Skeletal muscle cell (primary cell): ENCODE data around the gene NDRG2.
"Not testable (repeated sequence)": the region's sequence is repeated elsewhere in the genome, so short reads cannot be mapped to it uniquely, and the experiment has no call there.

Source experiments
- DNase-seq: peaks from one replicate; pipeline ENCODE4 v3.0.0-alpha.2; 2010; ENCODE audit warnings: low read depth
- H3K4me3 ChIP-seq: 2 replicates; pipeline ENCODE4 v1.5.1; 2011; ENCODE audit warnings: low read depth, mild to moderate bottlenecking, control low read depth, low read length, moderate library complexity

The NDRG2 gene

GRCh38 chr14:20988717-20989470 lies 36.0 kb downstream of the NDRG2 start:
- H3K4me3 ChIP-seq = peak overlapping the region; percentile 23
- DNase-seq = no peak

GRCh38 chr14:20986811-20987210 lies 38.0 kb downstream of the NDRG2 start:
- H3K4me3 ChIP-seq = no peak overlapping the region
- peak; percentile 86 for DNase-seq

GRCh38 chr14:20985650-20986049 lies 39.2 kb downstream of the NDRG2 start:
- not testable (repeated sequence) for DNase-seq, H3K4me3 ChIP-seq

GRCh38 chr14:20982646-20983369 lies 42.1 kb downstream of the NDRG2 start:
- H3K4me3 ChIP-seq = no peak overlapping the region
- no peak for DNase-seq

GRCh38 chr14:20980906-20981305 lies 44.0 kb downstream of the NDRG2 start:
- no peak overlapping the region for H3K4me3 ChIP-seq
- DNase-seq = no peak

GRCh38 chr14:20978687-20979086 lies 46.2 kb downstream of the NDRG2 start:
- H3K4me3 ChIP-seq = no peak overlapping the region
- DNase-seq = no peak

GRCh38 chr14:20976291-20976690 lies 48.6 kb downstream of the NDRG2 start:
- no peak for DNase-seq
- no peak overlapping the region for H3K4me3 ChIP-seq

- no peak for DNase-seq
- no peak overlapping the region for H3K4me3 ChIP-seq
These were observed 51.4 kb downstream of the NDRG2 start for GRCh38 chr14:20973501-20973900.

GRCh38 chr14:20971705-20972021 lies 53.2 kb downstream of the NDRG2 start:
- peak overlapping the region; percentile 77 for H3K4me3 ChIP-seq
- no peak for DNase-seq

GRCh38 chr14:20970983-20971704 lies 53.7 kb downstream of the NDRG2 start:
- peak; percentile 43 for DNase-seq

GRCh38 chr14:20970647-20970982 lies 54.2 kb downstream of the NDRG2 start:
- peak overlapping the region; percentile 77 for H3K4me3 ChIP-seq
- no peak for DNase-seq

More at GRCh38 chr14:20970983-20971704, 53.7 kb downstream of the NDRG2 start:
- H3K4me3 ChIP-seq = peak overlapping the region; percentile 77

GRCh38 chr14:20969336-20969735 lies 55.5 kb downstream of the NDRG2 start:
- H3K4me3 ChIP-seq = no peak overlapping the region
- no peak for DNase-seq
